ENCODE results near the gene SCYGR3. TPM values are rescaled to one million over a fixed set of nuclear protein-coding genes. Genes with fewer than 3 reads are reported as not detected.

The SCYGR3 gene
- total and polyA plus RNA-seq, 2 donors (not counting 3 experiments of a cell fraction or from before 2014, with no cell fraction given) = not detected

GRCh38 chr2:227613272-227613660 lies 1.4 kb downstream of the SCYGR3 start:
- no peak overlapping the region for H3K4me3 ChIP-seq (replicated peaks in 1 of 3; ENCODE audit: insufficient read depth in 1 of 3, low read depth in 1 of 3, low read length in 3 of 3)
- H3K9me3 ChIP-seq (replicated peaks; ENCODE audit: control insufficient read depth, insufficient read depth, low read length) = no peaks in the 10 kb centered on the region
- no peaks in the 10 kb centered on the region for H3K36me3 ChIP-seq (ENCODE audit: control insufficient read depth in 2 of 2, extremely low read depth in 1 of 2, insufficient read depth in 2 of 2, low read length in 2 of 2)
- BruUV-seq (replicated peaks) = no TSS peak
- no peaks in the 10 kb centered on the region for H4K20me1 ChIP-seq (replicated peaks; ENCODE audit: control insufficient read depth, extremely low read depth, insufficient read depth, low read length)
- CTCF ChIA-PET = no interaction called here
- no peaks in the 10 kb centered on the region for H3K9me1 ChIP-seq (replicated peaks; ENCODE audit: control insufficient read depth, extremely low read depth, insufficient read depth, low read length)
- no peaks in the 10 kb centered on the region for H3K4me1 ChIP-seq (ENCODE audit: control insufficient read depth, extremely low read depth, insufficient read depth, low read length)
- no peaks in the 10 kb centered on the region for H3K79me2 ChIP-seq (ENCODE audit: control insufficient read depth, insufficient read depth, low read length)
- intact Hi-C loops (cut with micrococcal nuclease) (no loop called here), dilution Hi-C loops (cut with MboI; ENCODE audit: extremely low pct_ligation_motif_present, low sequenced_read_pairs) (no loop called here)
- POLR2A ChIA-PET = no interaction called here
- DNase-seq (ENCODE audit: low read depth, low spot score) = no peak
- no peaks in the 10 kb centered on the region for H3K27me3 ChIP-seq (ENCODE audit: control insufficient read depth in 2 of 2, insufficient read depth in 2 of 2, low read length in 2 of 2)
- H3K4me2 ChIP-seq (ENCODE audit: insufficient read depth, low read length) = no peak overlapping the region
- FAIRE-seq = no peak
- H2AFZ ChIP-seq (ENCODE audit: low read depth, low read length) = no peak overlapping the region
- TF ChIP-seq GATA2 (IDR thresholded peaks at IDR 0.05; ENCODE audit: insufficient read depth, insufficient read length, low read depth, low read length) = no peak
- no peak for TF ChIP-seq FOS (IDR thresholded peaks at IDR 0.05; ENCODE audit: borderline replicate concordance, insufficient read depth, low read length)
- TF ChIP-seq MYC (IDR thresholded peaks at IDR 0.05; ENCODE audit: low read depth, low read length) = no peak
- no peak for TF ChIP-seq CTCF (IDR thresholded peaks at IDR 0.05; ENCODE audit: extremely low read depth in 1 of 2, insufficient read depth in 1 of 2, low read depth in 1 of 2, low read length in 2 of 2)
- no peak for TF ChIP-seq EZH2 (IDR thresholded peaks at IDR 0.05; ENCODE audit: borderline replicate concordance, low read depth, low read length, severe bottlenecking)
- no peak for TF ChIP-seq POLR2AphosphoS5 (IDR thresholded peaks at IDR 0.05; ENCODE audit: insufficient read depth, low read depth, low read length)
- no peak for TF ChIP-seq POLR2A (IDR thresholded peaks at IDR 0.05; ENCODE audit: low read depth, low read length)
- TF ChIP-seq JUN (IDR thresholded peaks at IDR 0.05; ENCODE audit: borderline replicate concordance, insufficient read depth, insufficient read length, low read depth) = no peak
- no peak for TF ChIP-seq MAX (IDR thresholded peaks at IDR 0.05; ENCODE audit: insufficient read depth, insufficient read length)
- no peak overlapping the region for H3K9ac ChIP-seq (replicated peaks; ENCODE audit: extremely low read depth, insufficient read depth, low read length)
- H3K27ac ChIP-seq (ENCODE audit: insufficient read depth, low read depth, low read length) = no peak overlapping the region

All from endothelial cell of umbilical vein (primary cell).